Measurements from ENCODE around the gene PTPRD.

Gene PTPRD

GRCh38 chr9:9746826-9747225, 866.0 kb downstream of the PTPRD start:
- no peak for DNase-seq

GRCh38 chr9:9743822-9744221, 869.0 kb downstream of the PTPRD start:
- DNase-seq: no peak

- DNase-seq: no peak
These were observed 882.6 kb downstream of the PTPRD start for GRCh38 chr9:9730174-9730573.

- no peak for DNase-seq
These were observed 883.7 kb downstream of the PTPRD start for GRCh38 chr9:9729082-9729481.

- DNase-seq: no peak
These were observed 893.3 kb downstream of the PTPRD start for GRCh38 chr9:9719373-9720112.

GRCh38 chr9:9718691-9719090, 894.1 kb downstream of the PTPRD start:
- DNase-seq: no peak

- no peak for DNase-seq
These were observed 933.4 kb downstream of the PTPRD start for GRCh38 chr9:9679433-9679832.

GRCh38 chr9:9674461-9674860, 938.3 kb downstream of the PTPRD start:
- no peak for DNase-seq

- DNase-seq: no peak
These were observed 942.3 kb downstream of the PTPRD start for GRCh38 chr9:9670454-9670853.

GRCh38 chr9:9645006-9645405, 967.8 kb downstream of the PTPRD start:
- DNase-seq: no peak

GRCh38 chr9:9631284-9631683, 981.5 kb downstream of the PTPRD start:
- no peak for DNase-seq

GRCh38 chr9:9625248-9625647, 987.6 kb downstream of the PTPRD start:
- DNase-seq: no peak

GRCh38 chr9:9623506-9623905, 989.3 kb downstream of the PTPRD start:
- DNase-seq: no peak

- no peak for DNase-seq
These were observed 991.4 kb downstream of the PTPRD start for GRCh38 chr9:9621355-9621940.

GRCh38 chr9:9620736-9621135, 992.1 kb downstream of the PTPRD start:
- no peak for DNase-seq

- peak; percentile 52 for DNase-seq
These were observed 997.7 kb downstream of the PTPRD start for GRCh38 chr9:9615086-9615485.

- no peak for DNase-seq
These were observed 998.2 kb downstream of the PTPRD start for GRCh38 chr9:9614607-9615006.

GRCh38 chr9:9612755-9613154, 1000.0 kb downstream of the PTPRD start:
- DNase-seq: no peak

- DNase-seq: peak; percentile 95
These were observed 1000.5 kb downstream of the PTPRD start for GRCh38 chr9:9612270-9612669.

GRCh38 chr9:9605681-9606080, 1007.1 kb downstream of the PTPRD start:
- no peak for DNase-seq

GRCh38 chr9:9603345-9603744, 1009.5 kb downstream of the PTPRD start:
- no peak for DNase-seq

- DNase-seq: no peak
These were observed 1014.1 kb downstream of the PTPRD start for GRCh38 chr9:9598723-9599122.

GRCh38 chr9:9592104-9592503, 1020.7 kb downstream of the PTPRD start:
- no peak for DNase-seq

- no peak for DNase-seq
These were observed 1026.9 kb downstream of the PTPRD start for GRCh38 chr9:9585920-9586319.

- no peak for DNase-seq
These were observed 1038.7 kb downstream of the PTPRD start for GRCh38 chr9:9574080-9574479.
